Umbilical cord (tissue), 2 donors: ENCODE results near the gene CEMIP2. TPM values are rescaled to one million over a fixed set of nuclear protein-coding genes. Genes with fewer than 3 reads are reported as not detected.

ENCODE experiments used
- DNase-seq: peaks from one replicate; pipeline ENCODE4 v3.0.0-alpha.2; 2015; ENCODE audit warnings: low spot score
- total RNA-seq: library from RNA; depleted of rRNA; stranded (reverse); fragments of >200 nt; gene quantifications from one replicate; pipeline ENCODE4 v1.2.3, GENCODE V29; 2014; ENCODE audit warnings: low replicate concordance; ENCODE audit not compliant: insufficient read depth

Gene CEMIP2
- total RNA-seq, 1 donor from 2014 or later: 116 TPM

DNA sequence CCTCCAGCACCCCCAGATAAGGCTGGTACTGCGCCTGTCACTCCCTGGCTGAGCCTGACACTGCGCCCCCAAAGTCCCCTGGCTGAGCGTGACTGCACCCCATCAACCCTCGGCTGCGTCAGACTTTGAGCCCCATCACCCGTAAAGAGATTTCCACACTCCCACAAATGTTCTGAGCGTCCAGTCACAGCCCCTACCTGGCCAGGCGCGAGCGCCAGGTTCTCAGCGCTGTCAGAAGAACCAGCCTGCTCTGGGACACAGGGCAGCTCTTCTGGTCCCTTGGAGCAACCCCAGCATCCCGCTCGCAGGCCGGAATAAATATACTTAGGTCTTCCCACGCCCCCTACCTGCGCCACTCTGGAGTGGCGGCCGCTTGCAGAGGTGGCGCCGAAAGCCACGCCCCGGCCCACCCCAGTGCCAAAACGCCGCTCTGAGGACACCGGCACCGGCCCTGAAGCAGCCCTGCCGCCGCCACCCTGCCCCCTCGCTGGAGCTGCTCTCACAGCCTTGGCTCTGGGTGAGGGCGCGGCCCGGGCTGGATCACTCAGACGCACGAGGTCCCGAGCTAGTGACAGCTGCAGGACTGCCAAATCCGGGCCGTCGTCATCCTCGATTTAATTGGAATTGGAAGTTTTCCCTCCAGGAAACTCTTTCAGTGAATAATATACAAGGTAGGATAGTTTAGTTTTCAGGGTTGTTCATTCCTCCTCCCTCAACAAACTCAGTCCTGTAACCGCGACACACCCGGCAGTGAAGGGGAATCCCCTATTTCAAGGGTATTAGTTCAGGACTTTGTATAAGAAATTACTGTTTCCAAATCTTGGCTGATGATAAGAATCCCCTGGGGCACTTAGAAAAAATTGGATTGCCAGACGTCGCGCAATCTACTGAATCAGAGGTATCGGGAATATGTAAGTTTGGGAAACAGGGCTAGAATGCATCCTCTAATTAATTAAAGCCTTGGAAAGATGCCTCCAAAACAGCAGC, 1.2 kb upstream of the CEMIP2 start:
- DNase-seq: peak; percentile 52

DNA sequence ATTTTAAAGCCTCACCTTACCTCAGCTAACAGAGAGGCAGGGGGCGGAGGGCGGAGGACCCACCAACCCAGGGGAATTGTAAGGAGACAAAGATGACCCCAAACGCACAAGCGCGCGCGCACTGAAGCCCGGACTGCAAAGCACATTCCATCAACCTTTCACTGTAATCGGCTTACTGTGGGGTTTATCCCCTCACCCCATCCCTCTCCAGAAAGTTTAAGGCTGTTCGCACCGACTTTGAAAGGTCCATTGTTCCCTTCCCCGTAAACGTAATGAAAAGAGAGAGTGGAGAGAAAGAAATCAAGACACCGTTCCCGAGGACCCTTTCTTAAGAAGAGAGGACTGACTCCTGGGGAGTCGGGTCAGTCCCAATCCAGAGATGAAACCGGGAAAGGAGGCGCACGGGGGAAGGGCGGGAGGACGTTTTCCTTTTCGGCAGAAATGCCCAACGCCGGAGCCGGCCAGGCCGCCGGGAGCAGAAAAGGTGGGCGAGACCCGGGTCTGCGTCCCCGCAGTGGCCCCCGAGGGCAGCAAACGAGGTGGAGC, 464 bp downstream of the CEMIP2 start:
- DNase-seq: peak; percentile 55

DNA sequence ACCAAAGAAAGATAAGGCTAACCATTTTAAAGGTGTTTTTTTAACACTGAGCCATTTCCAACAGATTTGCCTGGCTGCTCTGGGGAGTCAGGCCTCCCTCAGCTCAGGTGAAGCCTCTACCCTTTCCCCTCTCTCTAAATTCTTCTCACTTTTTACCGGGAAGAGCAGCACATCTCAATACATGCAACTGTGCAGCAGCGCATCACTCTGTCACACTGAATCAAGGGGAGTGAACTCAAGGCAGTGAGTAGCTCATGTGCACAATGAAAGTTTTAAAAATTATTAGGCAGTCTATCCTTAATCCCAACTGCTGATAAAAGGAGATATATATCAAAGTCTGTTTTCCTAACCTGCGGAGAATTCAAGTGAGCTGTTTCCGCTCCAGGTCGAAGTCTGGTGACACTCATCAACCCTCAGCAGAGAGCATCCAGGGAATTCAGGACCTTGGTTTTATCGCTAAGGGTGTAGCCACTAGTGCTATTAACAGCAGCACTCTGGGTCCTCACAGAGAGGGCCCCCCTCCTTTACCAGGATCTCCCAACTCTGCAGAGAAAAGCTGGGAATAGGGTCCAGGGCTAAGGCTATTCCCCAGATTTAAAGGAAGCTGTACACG, 1.0 kb downstream of the CEMIP2 start:
- DNase-seq: no peak

DNA sequence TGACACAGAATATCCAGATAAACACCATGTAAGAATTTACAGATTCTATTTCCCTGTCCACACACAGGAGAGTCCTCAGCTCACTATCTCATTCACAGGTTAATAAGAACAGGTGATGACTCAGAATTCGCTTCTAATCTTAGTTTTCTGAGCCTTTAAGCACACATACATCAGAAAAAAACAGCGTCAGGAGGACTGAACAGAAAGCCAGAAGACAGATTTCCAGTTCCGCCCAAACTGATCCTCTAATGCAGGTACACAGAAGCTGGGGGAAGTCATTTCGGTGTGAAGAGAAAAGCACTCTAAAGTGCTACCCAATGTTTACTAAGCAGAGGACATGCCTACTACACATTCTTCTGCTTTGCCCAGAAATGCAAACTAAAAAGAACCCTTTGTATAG, 1.6 kb downstream of the CEMIP2 start:
- no peak for DNase-seq

DNA sequence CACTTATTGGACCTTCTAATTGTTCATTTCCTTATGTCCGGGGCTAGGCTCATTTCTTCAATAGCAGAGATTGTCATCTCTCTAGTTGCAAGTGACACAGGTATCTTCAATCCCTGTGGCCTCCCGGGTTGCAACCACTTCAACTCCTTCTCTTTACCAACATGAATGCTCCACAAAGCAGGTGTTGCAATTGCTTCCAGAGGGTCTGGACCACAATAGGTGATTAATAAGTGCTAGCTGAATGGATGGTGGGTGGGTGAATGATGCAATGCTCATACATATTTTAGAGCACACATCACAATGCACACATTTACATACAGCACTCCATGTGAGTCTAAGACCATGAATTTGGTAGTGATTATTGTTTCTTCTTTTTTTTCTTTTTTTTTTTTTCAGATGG, 2.6 kb downstream of the CEMIP2 start:
- DNase-seq: no peak

DNA sequence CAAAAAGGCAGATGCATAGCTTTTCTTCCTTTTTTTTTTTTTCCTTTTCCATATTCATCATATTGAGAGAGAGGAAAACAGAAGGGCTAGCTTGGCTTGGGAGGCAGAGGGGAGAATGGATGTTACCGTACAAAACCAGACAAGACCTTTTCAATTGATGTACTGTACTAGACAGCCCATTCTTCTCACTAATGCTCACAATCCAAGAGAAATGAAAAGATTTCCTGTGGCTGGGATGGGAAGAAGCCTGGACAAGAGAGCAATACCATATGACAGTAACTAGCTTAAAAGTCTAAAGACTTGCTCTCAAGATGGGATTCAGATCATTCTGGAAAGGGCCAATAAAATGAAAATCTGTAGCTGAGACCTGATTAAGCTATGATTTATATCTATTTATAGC, 3.4 kb downstream of the CEMIP2 start:
- peak; percentile 78 for DNase-seq

DNA sequence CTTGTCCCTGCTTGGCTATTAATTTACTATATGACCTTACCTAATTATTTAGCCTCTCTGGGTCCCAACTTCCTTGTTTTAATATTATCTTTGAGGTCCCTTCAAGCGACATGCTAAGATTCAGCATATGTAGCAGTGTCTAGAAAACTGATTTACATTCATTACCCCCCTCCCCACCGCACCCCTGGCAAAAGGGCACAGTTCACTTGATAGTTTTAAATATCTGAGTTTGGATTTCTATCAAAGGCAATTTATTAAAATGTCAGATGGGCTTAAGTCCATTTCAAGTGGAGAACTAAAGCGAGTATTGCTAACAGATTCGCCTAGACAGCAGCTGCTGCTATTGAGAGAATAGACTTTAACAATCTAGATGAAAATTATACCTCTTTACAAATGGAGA, 3.9 kb downstream of the CEMIP2 start:
- DNase-seq: no peak

DNA sequence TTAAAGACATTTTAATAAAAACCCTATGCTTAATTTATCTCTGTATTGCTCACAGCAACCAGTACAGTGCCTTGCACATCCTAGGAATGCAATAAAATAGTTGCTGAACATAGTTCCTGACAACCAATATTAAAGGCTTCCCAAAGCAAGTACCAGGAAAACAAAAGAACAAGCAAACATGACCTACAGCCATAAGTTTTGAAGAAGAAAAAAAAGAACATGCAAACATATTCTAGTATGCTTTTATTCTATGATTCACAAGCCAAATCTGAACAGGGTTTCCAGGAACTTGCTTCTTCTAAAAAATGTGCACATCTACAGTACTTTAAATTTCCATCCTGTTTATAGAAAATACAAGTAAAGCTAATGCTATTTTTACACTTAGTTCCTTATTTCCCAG, 4.5 kb downstream of the CEMIP2 start:
- DNase-seq: peak; percentile 62

DNA sequence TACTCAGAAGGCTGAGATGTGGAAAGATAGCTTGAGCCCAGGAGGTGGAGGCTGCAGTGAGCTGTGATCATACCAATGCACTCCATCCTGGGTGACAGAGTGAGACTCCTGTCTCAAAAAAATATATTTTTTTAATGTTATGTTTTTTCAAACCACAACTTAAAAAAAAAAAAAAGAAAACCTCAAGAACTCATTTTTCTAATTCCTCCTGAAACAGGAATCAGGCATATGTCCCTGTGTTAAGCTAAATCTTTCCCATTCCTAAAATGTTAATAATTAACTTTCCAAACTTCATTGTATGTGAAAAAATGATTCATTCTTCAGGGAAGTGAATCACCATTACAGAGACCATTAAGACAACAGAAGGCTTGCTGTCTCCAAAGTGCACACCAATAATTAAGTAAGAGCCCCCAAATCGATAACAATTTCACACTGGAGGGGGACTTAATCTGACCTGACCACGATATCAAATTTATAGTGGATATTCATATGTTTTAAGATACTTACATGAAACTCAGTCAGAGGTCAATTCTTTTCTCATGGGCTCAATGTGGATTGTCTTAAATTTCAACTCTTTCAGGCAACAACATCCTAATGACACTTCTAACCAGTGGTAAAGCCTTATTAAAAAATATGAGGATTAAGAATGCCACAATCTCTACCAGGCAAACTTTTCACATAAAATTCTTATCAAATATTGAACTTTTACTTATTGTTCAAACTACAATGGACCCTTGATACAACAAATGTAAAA, 5.2 kb downstream of the CEMIP2 start:
- no peak for DNase-seq

DNA sequence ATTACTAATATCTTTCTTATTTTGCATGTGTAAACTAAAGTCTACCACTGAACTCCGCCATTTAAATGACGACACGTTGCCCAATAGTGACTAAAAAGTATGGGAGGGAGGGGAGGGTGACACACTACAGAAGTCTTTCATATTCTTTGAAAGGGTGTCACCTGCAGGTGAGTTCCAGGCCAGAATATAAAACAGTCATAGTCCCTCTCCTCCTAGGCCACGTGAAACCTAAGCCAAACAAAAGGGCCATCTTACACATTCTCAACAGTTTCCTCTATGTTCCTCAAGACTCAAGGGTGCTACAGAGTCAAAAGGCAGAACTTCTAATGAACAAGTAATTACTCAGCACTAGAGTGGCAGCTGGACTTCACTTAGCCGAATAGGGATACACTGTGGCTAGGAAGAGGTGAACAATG, 6.4 kb downstream of the CEMIP2 start:
- no peak for DNase-seq

DNA sequence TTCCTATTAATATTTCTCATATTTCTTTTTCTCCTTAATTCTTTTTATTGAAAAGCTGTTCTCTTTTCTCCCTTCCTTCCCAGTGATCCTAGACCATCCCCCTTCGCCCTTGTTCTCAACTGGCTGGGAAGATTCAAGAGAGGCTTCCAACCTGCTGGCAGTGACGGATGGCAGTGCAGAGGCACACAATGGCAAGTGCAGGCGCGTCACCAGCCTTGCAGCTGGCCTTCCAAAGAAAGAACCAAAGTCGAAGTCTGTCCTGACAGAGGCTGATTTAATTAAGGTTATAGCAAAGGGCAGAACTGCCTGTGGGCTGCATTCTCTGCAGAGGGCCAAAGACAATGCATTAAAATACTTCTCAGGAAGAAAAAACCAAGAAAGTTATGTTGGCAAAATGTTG, 7.4 kb downstream of the CEMIP2 start:
- no peak for DNase-seq

DNA sequence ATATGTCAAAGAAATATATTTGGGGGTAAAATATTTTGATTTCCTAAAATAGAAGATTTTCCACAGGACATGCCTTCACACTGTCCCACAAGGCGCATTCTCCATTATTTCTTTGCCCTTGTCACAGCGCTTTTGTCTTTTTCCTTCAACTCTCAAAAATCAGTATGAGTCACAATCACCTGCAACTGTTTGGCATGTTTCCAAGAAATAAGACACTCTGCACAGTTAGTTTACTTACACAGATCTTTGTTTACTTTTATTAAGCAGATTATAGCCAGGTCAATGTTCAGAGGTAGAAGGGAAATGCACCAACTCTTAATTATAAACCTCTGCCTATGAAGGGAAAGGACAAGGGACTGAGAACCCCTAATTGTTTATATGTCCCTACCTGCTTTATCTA, 9.5 kb downstream of the CEMIP2 start:
- no peak for DNase-seq

DNA sequence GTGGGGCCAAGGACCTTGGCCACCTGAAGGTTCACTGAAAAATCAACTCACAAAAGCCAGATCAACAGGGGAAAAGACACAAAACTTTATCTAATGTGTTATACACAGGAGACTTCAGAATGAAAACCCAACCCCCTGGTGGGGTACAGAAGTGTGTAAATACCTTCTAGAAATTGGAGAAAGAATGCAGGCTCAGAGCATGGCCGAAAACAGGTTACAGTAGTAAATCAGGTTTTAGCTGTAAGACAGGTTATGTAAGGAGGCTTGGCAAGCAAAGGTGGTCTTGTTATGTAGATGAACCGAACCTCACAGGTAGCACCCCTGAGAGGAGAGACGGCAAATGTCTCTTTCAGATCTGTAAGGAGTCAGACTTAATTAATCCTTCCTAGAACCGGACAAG, 10.0 kb downstream of the CEMIP2 start:
- peak; percentile 70 for DNase-seq

DNA sequence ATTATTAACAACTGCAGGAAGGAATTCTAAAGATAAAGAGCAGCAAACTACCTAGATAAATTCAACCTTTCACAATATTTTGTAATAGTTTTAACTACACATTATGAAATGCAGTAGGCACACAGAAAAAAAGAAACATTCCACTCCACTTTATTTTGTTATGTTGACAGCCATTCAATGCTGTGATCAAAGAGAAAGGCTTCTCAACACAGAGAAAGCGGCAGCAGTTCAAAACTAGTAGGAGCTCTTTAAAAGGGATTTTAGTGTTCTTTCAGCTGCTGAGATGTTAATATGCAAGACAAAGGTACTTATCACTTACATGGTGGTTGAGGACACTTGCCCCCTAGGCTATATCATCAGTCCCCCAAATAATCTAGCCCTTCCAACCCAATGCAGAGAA, 11.6 kb downstream of the CEMIP2 start:
- DNase-seq: no peak

DNA sequence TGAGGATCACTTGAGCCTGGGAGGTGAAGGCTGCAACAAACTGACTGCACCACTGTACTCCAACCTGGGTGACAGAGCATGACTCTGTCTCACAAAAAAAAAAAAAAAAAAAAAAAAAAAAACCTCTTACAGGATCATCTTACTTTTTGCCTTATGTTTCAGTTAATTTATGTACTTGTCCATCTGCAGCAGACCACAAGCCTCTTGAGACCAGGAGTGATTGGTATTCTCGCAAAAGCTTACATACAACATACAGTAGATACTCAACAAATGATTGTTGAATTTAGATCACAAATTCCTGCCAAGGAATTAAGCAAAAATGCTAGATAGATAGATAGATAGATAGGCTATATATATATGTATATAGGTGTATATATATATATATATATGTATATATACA, 12.4 kb downstream of the CEMIP2 start:
- no peak for DNase-seq

DNA sequence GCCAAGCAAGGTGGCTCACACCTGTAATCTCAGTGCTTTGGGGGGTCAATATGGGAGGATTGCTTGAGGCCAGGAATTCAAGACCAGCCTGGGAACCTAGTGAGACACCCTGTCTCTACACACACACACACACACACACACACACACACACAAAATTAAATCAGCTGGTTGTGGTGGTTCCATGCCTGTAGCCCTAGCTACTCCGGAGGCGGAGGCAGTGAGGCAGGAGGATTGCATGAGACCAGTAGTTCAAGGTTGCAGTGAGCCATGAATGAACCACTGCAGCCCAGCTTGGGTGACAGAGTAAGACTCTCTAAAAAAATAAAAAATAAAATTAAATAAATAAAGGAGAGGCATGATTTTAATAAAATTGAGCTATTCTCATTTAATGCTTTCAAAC, 13.1 kb downstream of the CEMIP2 start:
- no peak for DNase-seq

DNA sequence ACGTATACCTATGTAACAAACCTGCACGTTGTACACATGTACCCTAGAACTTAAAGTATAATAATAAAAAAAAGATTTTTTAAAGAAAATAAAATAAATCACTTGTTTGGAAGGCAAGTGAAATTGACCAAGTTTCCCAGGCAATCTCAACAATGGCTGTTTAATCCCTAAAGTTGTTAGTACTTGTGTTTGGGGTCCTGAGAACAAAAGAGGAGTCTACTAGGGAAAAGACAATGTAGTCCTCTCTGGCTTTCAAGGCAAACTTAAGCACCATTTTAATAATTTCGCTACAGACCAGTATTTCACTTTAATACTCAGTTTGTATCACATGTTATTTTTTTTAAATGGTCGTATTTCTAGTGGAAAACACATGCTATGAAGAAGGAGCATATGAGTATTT, 14.2 kb downstream of the CEMIP2 start:
- no peak for DNase-seq

DNA sequence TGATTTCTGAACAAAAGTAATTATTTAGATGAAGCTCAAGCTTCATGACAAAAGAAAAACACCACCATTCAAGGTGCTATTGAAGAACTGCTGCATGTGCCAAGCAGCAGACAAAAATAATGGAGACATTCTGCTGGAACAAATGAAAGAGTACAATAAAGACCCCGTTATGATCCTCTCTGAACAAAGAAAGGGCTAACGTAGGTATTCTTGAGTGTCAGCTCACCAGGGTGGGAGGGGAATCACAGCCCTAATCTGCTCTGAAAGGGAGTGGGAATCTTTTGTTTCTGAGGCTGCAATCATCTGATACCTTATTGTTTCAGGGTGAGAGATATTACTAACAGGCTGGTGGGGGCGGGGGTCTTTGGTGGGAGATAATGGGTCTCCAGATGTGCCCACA, 15.4 kb downstream of the CEMIP2 start:
- no peak for DNase-seq

DNA sequence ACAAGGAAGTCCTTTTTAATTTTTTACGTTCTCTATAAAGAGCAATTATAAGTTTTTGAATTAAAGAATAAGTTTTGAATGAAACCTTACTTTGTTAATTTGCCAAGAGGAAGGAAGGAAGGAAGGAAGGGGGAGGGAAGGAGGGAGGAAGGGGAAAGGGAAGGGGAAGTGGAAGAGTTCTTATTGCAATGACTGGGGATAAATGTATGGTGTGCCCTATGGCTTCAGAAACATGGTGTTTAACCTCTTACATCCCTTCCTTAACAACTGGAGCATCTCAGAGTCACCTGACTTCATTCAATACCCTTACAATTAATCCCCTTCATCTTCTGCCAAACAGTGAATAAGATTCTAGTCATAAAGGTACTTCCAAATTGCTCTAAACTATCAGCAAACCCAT, 16.0 kb downstream of the CEMIP2 start:
- DNase-seq: no peak

DNA sequence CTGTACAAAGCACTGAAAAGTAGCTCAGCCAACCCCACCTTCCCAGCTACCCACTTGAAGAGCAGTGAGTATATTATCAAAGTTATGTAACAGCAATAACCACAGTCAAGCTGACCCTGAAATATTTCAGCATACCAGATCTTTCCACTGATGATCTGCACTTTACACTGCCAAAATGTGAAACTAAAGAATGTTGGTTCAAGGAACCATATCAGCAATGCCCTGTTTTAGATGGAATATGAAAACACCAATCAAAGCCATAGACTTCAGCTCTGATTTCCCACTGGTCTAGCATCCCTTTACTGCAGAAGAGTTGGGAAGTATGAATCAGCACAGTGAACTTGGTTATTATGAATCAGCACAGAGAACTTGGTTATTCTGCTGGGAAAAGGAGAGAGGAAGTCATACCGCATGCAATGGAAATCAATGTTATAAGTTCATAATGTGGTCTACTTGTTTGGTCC, 20.0 kb downstream of the CEMIP2 start:
- no peak for DNase-seq

DNA sequence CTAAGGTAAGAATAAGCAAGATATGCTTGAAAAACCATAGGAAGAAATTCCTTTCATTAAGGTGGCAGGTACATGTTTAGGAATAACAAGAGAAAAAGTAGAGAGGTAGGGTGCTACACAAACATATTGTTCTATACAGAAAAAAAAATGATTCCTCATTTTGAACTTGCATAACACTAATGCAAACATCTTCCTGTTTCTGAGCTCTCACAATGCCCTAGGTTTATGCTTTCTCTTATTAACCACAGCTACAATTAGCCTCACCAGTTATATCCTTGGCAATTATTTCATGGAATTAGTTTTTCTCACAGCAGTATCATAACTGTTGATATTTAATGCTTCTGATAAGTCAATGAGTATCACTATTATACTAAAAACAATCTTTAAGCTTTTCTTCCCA, 20.7 kb downstream of the CEMIP2 start:
- no peak for DNase-seq

DNA sequence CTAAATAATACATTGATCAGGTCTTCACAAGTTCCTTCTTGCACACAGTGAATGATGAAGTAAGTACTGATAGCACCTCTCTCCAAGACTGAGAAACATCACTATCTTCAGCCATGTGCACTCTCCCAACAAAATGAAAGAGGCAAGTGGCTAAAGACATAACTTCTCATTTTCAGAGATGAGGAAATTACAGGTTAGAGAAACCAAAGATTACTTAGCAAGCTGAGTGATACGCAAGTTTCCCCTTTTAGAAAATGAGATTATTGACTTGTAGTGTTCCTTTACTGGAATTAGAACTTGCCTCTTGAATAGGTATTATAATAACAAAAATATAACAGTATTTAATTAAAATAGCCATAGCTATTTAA, 21.6 kb downstream of the CEMIP2 start:
- no peak for DNase-seq
